ENCODE results near the gene CALM1.
"Not testable (repeated sequence)": the region's sequence is repeated elsewhere in the genome, so short reads cannot be mapped to it uniquely, and the experiment has no call there.

The CALM1 gene

DNA sequence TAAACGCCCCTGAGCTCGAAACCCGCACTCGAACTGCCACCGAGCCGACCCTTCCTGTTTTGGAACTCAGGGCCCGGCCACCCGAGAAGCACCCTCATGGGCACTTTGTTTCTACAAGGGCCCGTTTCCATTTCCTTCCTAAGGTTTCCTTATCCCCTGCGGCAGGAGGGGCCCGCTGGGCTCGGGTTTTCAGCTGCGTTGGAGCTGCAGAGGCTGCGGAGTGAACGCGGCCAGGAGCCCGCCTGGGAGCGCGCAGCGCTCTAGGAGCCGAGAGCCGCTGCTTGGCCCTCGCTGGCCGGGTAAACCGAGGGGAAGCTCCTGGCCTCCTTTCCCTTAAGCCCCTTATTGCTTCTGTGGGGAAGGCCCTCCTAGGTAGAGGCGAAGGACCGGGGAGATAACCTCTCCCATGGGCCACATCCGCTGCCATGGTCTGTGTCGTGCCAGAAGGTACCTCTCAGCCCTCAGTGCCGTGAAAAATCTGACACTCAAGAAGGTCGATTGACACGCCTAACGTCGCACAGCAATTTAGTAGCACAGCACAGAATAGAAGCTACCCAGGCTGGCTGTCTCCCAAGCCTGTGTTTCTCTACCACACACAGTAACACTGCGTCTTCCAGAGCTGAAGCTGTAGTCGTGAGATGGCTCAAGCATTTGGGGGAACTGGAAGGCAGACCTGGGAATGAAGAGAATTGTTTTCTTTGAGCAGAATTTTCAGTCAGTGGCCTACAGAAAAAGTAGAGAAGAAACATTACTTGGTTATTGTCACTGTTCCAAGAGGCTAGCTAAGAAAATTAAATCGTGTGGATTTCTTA is 12.9 kb upstream of the CALM1 start:
- FAIRE-seq (no peak), DNase-seq (ENCODE audit: insufficient read length, low spot score) (no peak)
- TF ChIP-seq, protein P1, sequence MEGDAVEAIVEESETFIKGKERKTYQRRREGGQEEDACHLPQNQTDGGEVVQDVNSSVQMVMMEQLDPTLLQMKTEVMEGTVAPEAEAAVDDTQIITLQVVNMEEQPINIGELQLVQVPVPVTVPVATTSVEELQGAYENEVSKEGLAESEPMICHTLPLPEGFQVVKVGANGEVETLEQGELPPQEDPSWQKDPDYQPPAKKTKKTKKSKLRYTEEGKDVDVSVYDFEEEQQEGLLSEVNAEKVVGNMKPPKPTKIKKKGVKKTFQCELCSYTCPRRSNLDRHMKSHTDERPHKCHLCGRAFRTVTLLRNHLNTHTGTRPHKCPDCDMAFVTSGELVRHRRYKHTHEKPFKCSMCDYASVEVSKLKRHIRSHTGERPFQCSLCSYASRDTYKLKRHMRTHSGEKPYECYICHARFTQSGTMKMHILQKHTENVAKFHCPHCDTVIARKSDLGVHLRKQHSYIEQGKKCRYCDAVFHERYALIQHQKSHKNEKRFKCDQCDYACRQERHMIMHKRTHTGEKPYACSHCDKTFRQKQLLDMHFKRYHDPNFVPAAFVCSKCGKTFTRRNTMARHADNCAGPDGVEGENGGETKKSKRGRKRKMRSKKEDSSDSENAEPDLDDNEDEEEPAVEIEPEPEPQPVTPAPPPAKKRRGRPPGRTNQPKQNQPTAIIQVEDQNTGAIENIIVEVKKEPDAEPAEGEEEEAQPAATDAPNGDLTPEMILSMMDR (IDR thresholded peaks at IDR 0.05; ENCODE audit: insufficient read depth, missing control alignments): no peak

GRCh38 chr14:90384543-90384911 is 12.3 kb upstream of the CALM1 start:
- DNase-seq (ENCODE audit: insufficient read length, low spot score) (no peak), FAIRE-seq (no peak)
- TF ChIP-seq, protein P1 (IDR thresholded peaks at IDR 0.05; ENCODE audit: insufficient read depth, missing control alignments): no peak

- TF ChIP-seq, protein P1 (IDR thresholded peaks at IDR 0.05; ENCODE audit: insufficient read depth, missing control alignments): no peak
- DNase-seq (ENCODE audit: insufficient read length, low spot score): no peak
- FAIRE-seq: no peak
These were observed 10.5 kb upstream of the CALM1 start for GRCh38 chr14:90386321-90386720.

DNA sequence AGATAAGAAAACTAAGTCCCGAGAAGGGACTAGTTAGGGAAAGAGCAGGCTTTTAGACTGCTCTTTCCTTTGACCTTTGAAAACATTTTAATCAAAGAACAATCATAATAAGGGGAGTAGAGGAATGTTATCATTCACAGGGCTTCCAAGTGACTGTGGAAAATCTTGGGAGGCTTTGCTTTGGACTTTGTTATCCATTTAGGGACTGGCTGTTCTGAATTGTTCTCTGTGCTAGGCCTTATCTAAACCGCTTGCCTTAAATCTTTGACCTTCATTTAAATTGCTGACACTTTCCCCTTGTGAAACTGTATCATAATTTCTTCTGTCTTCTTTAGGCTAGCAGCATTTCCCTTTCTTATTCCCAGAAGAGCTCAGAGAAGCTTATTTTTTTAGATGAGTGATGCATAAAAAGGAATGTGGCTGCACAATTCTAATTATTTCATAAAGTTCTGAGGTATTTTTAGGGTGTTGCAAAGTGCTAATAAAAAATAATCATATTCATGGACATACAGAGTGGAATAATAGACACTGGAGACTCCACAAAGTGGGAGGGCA is 9.5 kb upstream of the CALM1 start:
- DNase-seq (ENCODE audit: insufficient read length, low spot score) (no peak), FAIRE-seq (no peak)
- TF ChIP-seq, protein P1 (IDR thresholded peaks at IDR 0.05; ENCODE audit: insufficient read depth, missing control alignments): no peak

DNA sequence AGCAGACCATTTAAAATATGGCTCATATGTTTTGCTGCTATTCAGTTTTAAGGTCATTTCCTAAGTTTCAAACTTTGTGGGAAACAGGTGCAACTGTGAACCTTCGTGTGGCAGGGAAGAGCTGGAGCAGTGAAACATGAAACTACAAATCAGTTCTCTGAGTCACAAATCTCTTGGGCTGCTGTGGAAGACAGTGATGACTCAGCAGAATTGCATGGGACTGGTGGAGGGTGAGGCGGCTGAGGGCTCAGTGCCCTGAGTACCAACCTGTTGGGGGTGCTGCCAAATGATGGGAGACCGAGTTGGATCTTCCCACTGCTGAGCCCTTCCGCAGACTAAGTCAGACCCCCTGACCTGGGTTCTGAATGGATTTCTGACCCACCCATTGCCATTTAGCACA is 8.4 kb upstream of the CALM1 start:
- no peak for FAIRE-seq
- DNase-seq (ENCODE audit: insufficient read length, low spot score): no peak
- TF ChIP-seq, protein P1 (IDR thresholded peaks at IDR 0.05; ENCODE audit: insufficient read depth, missing control alignments): no peak

GRCh38 chr14:90388982-90389381 is 7.8 kb upstream of the CALM1 start:
- TF ChIP-seq, protein P1 (IDR thresholded peaks at IDR 0.05; ENCODE audit: insufficient read depth, missing control alignments): no peak
- FAIRE-seq (no peak), DNase-seq (ENCODE audit: insufficient read length, low spot score) (no peak)

- DNase-seq (ENCODE audit: insufficient read length, low spot score) (no peak), FAIRE-seq (no peak)
- TF ChIP-seq, protein P1 (IDR thresholded peaks at IDR 0.05; ENCODE audit: insufficient read depth, missing control alignments): no peak
These were observed 2.9 kb upstream of the CALM1 start for GRCh38 chr14:90393966-90394365.

DNA sequence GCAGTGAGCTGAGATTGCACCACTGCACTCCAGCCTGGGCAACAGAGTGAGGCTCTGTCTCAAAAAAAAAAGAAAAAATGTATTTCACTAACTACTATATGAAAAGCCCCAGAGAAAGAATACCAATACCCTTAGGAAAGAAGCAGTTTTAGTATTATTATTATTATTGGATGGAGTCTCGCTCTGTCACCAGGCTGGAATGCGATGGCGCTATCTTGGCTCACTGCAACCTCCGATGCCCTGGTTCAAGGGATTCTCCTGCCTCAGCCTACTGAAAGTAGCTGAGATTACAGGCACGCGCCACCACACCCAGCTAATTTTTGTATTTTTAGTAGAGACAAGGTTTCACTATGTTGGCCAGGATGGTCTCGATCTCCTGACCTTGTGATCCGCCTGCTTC is 2.0 kb upstream of the CALM1 start:
- not testable (repeated sequence) for DNase-seq (ENCODE audit: insufficient read length, low spot score); FAIRE-seq

Data from D721Med (cell line).